Osteoblast (primary cell): ENCODE measurements around the gene BAIAP3. TPM values are rescaled to one million over a fixed set of nuclear protein-coding genes. Genes with fewer than 3 reads are reported as not detected.

Experiments
- DNase-seq: peaks from one replicate; pipeline ENCODE4 v3.0.0; 2011; ENCODE audit warnings: low spot score, mixed read lengths; ENCODE audit not compliant: insufficient read length; ENCODE audit errors: missing footprints
- H2AFZ ChIP-seq: 2 replicates; pipeline ENCODE4 v1.6.0; 2011; ENCODE audit warnings: mild to moderate bottlenecking, low read length
- H3K27ac ChIP-seq: 2 replicates; pipeline ENCODE4 v1.5.1; 2011; ENCODE audit warnings: mild to moderate bottlenecking, low read depth, low read length, moderate library complexity
- H3K27me3 ChIP-seq: 2 replicates; pipeline ENCODE4 v1.6.0; 2012; ENCODE audit warnings: mild to moderate bottlenecking, control low read depth, inconsistent platforms, low read length, moderate library complexity; ENCODE audit not compliant: insufficient read depth
- H3K36me3 ChIP-seq: 2 replicates; pipeline ENCODE4 v1.5.1; 2011; ENCODE audit warnings: mild to moderate bottlenecking, low read length, control low read depth, moderate library complexity; ENCODE audit not compliant: insufficient read depth
- H3K4me1 ChIP-seq: 2 replicates; pipeline ENCODE4 v1.5.1; 2011; ENCODE audit warnings: mild to moderate bottlenecking, low read length, control low read depth, moderate library complexity; ENCODE audit not compliant: insufficient read depth
- H3K4me2 ChIP-seq: 2 replicates; pipeline ENCODE4 v1.6.0; 2011; ENCODE audit warnings: mild to moderate bottlenecking, low read length; ENCODE audit not compliant: insufficient read depth
- H3K4me3 ChIP-seq: fragments of 200-600 bp; sonication (generic); 3 replicates; pipeline ENCODE4 v1.5.1; 2012; ENCODE audit warnings: mild to moderate bottlenecking, low read length, inconsistent platforms; ENCODE audit not compliant: insufficient read depth
- H3K79me2 ChIP-seq: 2 replicates; pipeline ENCODE4 v1.6.0; 2012; ENCODE audit warnings: mild to moderate bottlenecking, low read length, control low read depth, inconsistent platforms; ENCODE audit not compliant: insufficient read depth
- H3K9me3 ChIP-seq: 2 replicates; pipeline ENCODE4 v1.5.1; 2011; ENCODE audit warnings: low read depth, low read length, control low read depth
- H4K20me1 ChIP-seq: 2 replicates; pipeline ENCODE4 v1.6.0; 2012; ENCODE audit warnings: mild to moderate bottlenecking, low read length, control low read depth; ENCODE audit not compliant: insufficient read depth
- CTCF ChIP-seq: IDR thresholded peaks from 2 replicates; pipeline ENCODE4 v1.5.1; 2011; ENCODE audit warnings: mild to moderate bottlenecking, low read depth, low read length, moderate library complexity; ENCODE audit errors: extremely low read depth
- total RNA-seq: library from RNA; depleted of rRNA; stranded (reverse); fragments of >200 nt; gene quantifications from 2 replicates; pipeline ENCODE4 v1.2.3, GENCODE V29; 2012

Gene BAIAP3
- total RNA-seq, 1 donor, result under 0.01 TPM

- no peak for TF ChIP-seq CTCF
- H3K9me3 ChIP-seq, result no peaks in the 10 kb centered on the region
- H4K20me1 ChIP-seq, result peaks cover 40% of the 10 kb centered on the region
- H3K36me3 ChIP-seq, result peaks cover 49% of the 10 kb centered on the region
- H2AFZ ChIP-seq, result no peak overlapping the region
- H3K79me2 ChIP-seq, result peaks cover 19% of the 10 kb centered on the region
- no peak overlapping the region for H3K27ac ChIP-seq
- no peak for DNase-seq
- H3K4me2 ChIP-seq, result no peak overlapping the region
- H3K4me1 ChIP-seq, result no peaks in the 10 kb centered on the region
- H3K27me3 ChIP-seq, result no peaks in the 10 kb centered on the region
- no peak overlapping the region for H3K4me3 ChIP-seq
Measured at GRCh38 chr16:1323296-1324239, 9.9 kb upstream of the BAIAP3 start.

- no peak for TF ChIP-seq CTCF
- Histone ChIP-seq H3K27me3 (no peaks in the 10 kb centered on the region), H3K4me1 (no peaks in the 10 kb centered on the region), H4K20me1 (peaks cover 36% of the 10 kb centered on the region), H3K4me3 (no peak overlapping the region), H3K27ac (no peak overlapping the region), H3K36me3 (peaks cover 43% of the 10 kb centered on the region), H3K9me3 (no peaks in the 10 kb centered on the region), H2AFZ (no peak overlapping the region), H3K4me2 (no peak overlapping the region), H3K79me2 (peaks cover 11% of the 10 kb centered on the region)
- DNase-seq, result no peak
Measured at GRCh38 chr16:1324286-1324826, 9.1 kb upstream of the BAIAP3 start.

- no peak for DNase-seq
- H3K27me3 ChIP-seq, result no peaks in the 10 kb centered on the region
- H4K20me1 ChIP-seq, result peaks cover 27% of the 10 kb centered on the region
- H3K27ac ChIP-seq, result no peak overlapping the region
- no peak for TF ChIP-seq CTCF
- peaks cover 3% of the 10 kb centered on the region for H3K79me2 ChIP-seq
- peaks cover 34% of the 10 kb centered on the region for H3K36me3 ChIP-seq
- H2AFZ ChIP-seq, result no peak overlapping the region
- peaks cover under 1% of the 10 kb centered on the region for H3K9me3 ChIP-seq
- H3K4me1 ChIP-seq, result no peaks in the 10 kb centered on the region
- no peak overlapping the region for H3K4me2 ChIP-seq
- no peak overlapping the region for H3K4me3 ChIP-seq
Measured at GRCh38 chr16:1325261-1325660, 8.2 kb upstream of the BAIAP3 start.

- no peaks in the 10 kb centered on the region for H3K79me2 ChIP-seq
- TF ChIP-seq CTCF, result no peak
- H2AFZ ChIP-seq, result no peak overlapping the region
- H3K4me1 ChIP-seq, result no peaks in the 10 kb centered on the region
- peaks cover 4% of the 10 kb centered on the region for H3K9me3 ChIP-seq
- peaks cover 29% of the 10 kb centered on the region for H3K36me3 ChIP-seq
- no peak overlapping the region for H3K4me3 ChIP-seq
- no peaks in the 10 kb centered on the region for H3K27me3 ChIP-seq
- no peak for DNase-seq
- H4K20me1 ChIP-seq, result peaks cover 22% of the 10 kb centered on the region
- no peak overlapping the region for H3K27ac ChIP-seq
- no peak overlapping the region for H3K4me2 ChIP-seq
Measured at GRCh38 chr16:1325673-1326371, 7.6 kb upstream of the BAIAP3 start.
